Measurements from ENCODE around the gene WDFY4. TPM values are rescaled to one million over a fixed set of nuclear protein-coding genes. Genes with fewer than 3 reads are reported as not detected.
"Not testable (repeated sequence)": the region's sequence is repeated elsewhere in the genome, so short reads cannot be mapped to it uniquely, and the experiment has no call there.

WDFY4 gene, protein sequence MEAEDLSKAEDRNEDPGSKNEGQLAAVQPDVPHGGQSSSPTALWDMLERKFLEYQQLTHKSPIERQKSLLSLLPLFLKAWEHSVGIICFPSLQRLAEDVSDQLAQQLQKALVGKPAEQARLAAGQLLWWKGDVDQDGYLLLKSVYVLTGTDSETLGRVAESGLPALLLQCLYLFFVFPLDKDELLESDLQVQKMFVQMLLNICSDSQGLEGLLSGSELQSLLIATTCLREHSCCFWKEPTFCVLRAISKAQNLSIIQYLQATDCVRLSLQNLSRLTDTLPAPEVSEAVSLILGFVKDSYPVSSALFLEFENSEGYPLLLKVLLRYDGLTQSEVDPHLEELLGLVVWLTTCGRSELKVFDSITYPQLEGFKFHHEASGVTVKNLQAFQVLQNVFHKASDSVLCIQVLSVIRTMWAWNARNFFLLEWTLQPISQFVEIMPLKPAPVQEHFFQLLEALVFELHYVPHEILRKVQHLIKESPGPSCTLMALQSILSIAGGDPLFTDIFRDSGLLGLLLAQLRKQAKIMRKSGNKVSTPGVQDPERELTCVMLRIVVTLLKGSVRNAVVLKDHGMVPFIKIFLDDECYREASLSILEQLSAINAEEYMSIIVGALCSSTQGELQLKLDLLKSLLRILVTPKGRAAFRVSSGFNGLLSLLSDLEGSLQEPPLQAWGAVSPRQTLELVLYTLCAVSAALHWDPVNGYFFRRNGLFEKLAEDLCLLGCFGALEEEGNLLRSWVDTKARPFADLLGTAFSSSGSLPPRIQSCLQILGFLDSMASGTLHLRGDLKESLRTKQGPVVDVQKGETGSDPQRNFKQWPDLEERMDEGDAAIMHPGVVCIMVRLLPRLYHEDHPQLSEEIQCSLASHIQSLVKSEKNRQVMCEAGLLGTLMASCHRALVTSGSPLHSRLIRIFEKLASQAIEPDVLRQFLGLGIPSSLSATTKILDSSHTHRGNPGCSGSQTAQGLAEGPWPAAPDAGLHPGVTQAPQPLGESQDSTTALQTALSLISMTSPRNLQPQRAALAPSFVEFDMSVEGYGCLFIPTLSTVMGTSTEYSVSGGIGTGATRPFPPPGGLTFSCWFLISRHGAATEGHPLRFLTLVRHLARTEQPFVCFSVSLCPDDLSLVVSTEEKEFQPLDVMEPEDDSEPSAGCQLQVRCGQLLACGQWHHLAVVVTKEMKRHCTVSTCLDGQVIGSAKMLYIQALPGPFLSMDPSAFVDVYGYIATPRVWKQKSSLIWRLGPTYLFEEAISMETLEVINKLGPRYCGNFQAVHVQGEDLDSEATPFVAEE (N-terminal part only)
- total RNA-seq (1 to 10 TPM; 1.4 to 4.4 (median 2.6) TPM), polyA plus RNA-seq (0.57 TPM)
- long read RNA-seq, donor 1, partial matches to known transcripts = 1 of 2 reads
- long read RNA-seq, donor 1, other reads (novel, unspliced or antisense) = 1 of 2 reads
- long read RNA-seq, donor 2, partial matches to known transcripts = 0 of 1 reads
- long read RNA-seq, donor 2, other reads (novel, unspliced or antisense) = 1 of 1 reads
- long read RNA-seq, donor 3, partial matches to known transcripts = 2 of 3 reads
- long read RNA-seq, donor 3, other reads (novel, unspliced or antisense) = 1 of 3 reads
- long read RNA-seq, donor 4 = 0 reads

DNA sequence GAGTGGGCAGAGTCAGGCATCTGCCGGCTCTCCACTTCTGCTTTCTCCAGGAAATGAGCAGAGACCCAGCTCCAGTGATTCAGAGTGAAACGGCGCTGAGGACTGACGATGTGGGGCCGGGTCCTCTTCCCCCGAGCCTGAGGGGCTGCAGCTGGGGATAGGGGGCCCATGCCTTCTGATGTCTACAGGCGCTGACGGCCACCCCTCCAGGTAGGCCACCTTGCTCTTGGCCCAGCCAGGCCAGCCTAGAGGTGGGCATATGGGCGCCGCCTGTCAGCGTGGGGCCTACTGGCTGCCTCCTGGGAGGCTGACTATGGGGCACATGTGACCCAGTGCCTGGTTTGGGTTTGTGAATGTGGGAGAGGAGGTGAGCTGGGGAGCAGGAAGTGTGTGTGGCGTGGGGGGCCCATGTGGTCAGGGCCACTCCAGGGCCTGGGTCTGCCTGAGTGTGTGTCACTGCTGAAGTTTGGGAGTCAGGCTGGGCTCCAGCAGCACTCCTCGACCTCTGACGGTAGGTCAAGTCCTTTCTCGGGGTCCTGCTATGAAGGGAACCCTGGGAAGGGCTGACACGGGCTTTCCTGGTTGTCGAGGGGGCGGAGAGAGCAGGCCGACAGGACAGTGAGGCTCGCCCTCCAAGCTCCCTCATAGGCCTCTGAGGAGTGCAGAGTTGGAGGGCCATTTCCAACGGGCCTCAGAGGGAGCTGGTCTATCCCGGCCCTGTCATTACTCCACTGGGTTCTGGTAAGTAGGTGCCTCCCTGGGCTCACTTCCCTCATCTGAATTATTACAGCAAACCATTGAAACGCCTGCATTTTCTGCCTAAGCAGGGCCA is at the start of gene WDFY4:
TSS of gene WDFY4 (plus strand) at position 82 of the 832 bp plus-strand sequence. CDS start 24,860 bp downstream, outside the sequence.
- 76% methylated on average over 23 of the region's 23 CpGs for WGBS
- DNase-seq (peak in 2 of 3 donors; percentile 32 to 62), ATAC-seq (peak; percentile 71 to 75)
- no peaks in the 10 kb centered on the region for H3K4me1 ChIP-seq (ENCODE audit: control insufficient read depth, insufficient read depth, low read length)
- H3K27ac ChIP-seq (ENCODE audit: low read length) = no peak within 1 kb of the TSS
- intact Hi-C loops (cut with DNase I) = no loop called here
- H3K4me3 ChIP-seq (ENCODE audit: low read length) = no peak within 1 kb of the TSS
- H3K27me3 ChIP-seq (ENCODE audit: control insufficient read depth, insufficient read depth) = no peaks in the 10 kb centered on the region
- no peaks in the 10 kb centered on the region for H3K9me3 ChIP-seq (ENCODE audit: control insufficient read depth, low read length)

DNA sequence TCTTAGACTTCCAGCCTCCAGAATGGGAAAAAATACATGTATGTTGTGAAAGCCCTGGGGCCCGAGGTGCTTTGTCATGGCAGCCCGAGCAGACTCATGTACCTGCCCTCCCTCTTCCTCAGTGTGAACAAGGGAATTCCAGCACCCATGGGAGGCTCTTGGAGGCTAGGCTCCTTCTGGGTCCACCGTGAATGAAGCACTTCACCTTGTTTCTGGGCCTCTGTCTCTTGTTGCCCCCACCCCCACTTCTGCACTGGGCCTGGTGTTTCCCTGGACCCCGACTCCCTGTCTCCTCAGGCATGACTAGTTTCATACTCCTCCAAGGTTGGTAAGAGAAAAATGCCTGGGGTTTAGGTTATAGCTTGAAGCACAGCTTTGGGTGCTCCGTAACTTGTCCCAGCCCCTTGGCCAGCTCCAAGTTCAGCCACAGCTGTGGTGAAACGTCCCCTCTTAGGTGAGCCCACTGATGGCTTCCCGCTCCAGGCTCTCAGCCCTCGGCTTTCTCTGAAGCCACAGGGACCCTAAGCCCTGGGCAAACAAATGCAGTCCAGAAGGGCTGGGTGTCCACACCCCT is 49.6 kb upstream of the WDFY4 start:
- Histone ChIP-seq H3K27ac (ENCODE audit: low read length) (no peak overlapping the region), H3K4me3 (ENCODE audit: low read length) (no peak overlapping the region), H3K27me3 (ENCODE audit: control insufficient read depth, insufficient read depth) (no peaks in the 10 kb centered on the region), H3K4me1 (ENCODE audit: control insufficient read depth, insufficient read depth, low read length) (no peaks in the 10 kb centered on the region), H3K9me3 (ENCODE audit: control insufficient read depth, low read length) (no peaks in the 10 kb centered on the region)
- ATAC-seq (no peak), DNase-seq (no peak)
- intact Hi-C loops (cut with DNase I) = no loop called here
- 85% methylated on average over 8 of the region's 8 CpGs for WGBS

DNA sequence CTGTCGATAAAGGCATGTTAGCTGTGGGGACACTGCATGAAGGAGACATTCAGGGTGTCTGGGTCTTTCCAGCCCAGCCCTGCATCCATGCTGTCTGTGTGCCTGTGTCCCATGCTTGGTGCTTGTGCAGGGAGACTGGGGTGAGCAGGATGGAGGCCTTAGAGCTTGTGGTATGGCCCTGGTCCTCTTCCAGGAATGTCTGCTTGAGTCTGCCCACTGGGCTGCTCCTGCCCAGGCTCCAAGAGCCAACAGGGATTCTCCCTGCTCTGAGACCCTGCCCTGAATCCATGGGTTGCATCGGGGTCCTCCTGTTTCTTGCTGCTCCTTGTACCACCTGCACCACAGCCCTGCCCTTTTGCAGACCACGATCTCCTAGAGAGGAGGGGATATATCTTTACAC is 48.4 kb upstream of the WDFY4 start:
- Histone ChIP-seq H3K27ac (ENCODE audit: low read length) (no peak overlapping the region), H3K9me3 (ENCODE audit: control insufficient read depth, low read length) (no peaks in the 10 kb centered on the region), H3K4me1 (ENCODE audit: control insufficient read depth, insufficient read depth, low read length) (no peaks in the 10 kb centered on the region), H3K27me3 (ENCODE audit: control insufficient read depth, insufficient read depth) (no peaks in the 10 kb centered on the region), H3K4me3 (ENCODE audit: low read length) (no peak overlapping the region)
- DNase-seq = no peak
- WGBS = 71% methylated on average over 3 of the region's 3 CpGs
- intact Hi-C loops (cut with DNase I) = no loop called here
- no peak for ATAC-seq

DNA sequence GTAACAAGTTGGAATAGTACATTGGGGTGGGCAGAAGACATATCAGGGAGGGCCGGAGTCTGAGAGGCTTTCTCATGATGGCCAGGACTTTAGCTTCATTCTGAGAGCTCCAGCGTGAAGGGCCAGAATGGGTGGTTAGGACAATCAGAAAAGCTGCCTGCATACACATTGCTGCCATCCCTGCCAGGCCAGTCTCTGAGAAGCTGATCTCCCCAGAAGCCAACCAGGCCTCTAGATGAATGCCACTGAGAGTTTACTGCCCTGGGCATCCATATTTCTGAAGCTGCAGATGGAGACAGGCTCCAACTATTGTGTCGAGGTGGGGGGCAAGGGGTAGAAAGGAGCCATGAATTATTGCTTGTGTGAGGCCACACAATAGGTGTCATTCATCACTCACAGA is 47.8 kb upstream of the WDFY4 start:
- no peaks in the 10 kb centered on the region for H3K4me1 ChIP-seq (ENCODE audit: control insufficient read depth, insufficient read depth, low read length)
- DNase-seq (no peak), ATAC-seq (no peak)
- no peak overlapping the region for H3K4me3 ChIP-seq (ENCODE audit: low read length)
- WGBS = 88% methylated on average over 3 of the region's 3 CpGs
- H3K27me3 ChIP-seq (ENCODE audit: control insufficient read depth, insufficient read depth) = no peaks in the 10 kb centered on the region
- intact Hi-C loops (cut with DNase I) = no loop called here
- no peaks in the 10 kb centered on the region for H3K9me3 ChIP-seq (ENCODE audit: control insufficient read depth, low read length)
- H3K27ac ChIP-seq (ENCODE audit: low read length) = no peak overlapping the region

DNA sequence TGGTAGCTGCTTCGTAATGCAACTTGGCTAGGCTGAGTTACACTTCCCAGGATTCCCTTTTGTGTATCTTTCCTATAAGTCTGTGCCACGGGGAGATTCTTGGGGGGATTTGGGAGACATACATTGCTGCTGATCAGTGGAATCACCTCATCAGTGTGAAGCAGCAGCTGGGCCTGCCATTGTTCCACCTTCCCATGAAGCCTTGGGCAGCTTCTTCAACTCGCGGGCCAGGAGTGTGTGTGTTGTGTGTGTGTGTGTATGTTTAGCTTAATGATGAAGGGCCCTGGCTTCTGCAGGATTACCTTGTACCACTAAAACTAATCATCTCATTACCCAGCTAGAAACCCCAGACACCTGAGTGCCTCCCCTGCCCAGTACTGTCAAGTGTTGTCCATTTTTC is 46.5 kb upstream of the WDFY4 start:
- Histone ChIP-seq H3K4me3 (ENCODE audit: low read length) (no peak overlapping the region), H3K4me1 (ENCODE audit: control insufficient read depth, insufficient read depth, low read length) (no peaks in the 10 kb centered on the region), H3K27ac (ENCODE audit: low read length) (no peak overlapping the region), H3K9me3 (ENCODE audit: control insufficient read depth, low read length) (no peaks in the 10 kb centered on the region), H3K27me3 (ENCODE audit: control insufficient read depth, insufficient read depth) (no peaks in the 10 kb centered on the region)
- intact Hi-C loops (cut with DNase I) = no loop called here
- DNase-seq (no peak), ATAC-seq (no peak)
- WGBS = 92% methylated on average over 4 of the region's 4 CpGs

DNA sequence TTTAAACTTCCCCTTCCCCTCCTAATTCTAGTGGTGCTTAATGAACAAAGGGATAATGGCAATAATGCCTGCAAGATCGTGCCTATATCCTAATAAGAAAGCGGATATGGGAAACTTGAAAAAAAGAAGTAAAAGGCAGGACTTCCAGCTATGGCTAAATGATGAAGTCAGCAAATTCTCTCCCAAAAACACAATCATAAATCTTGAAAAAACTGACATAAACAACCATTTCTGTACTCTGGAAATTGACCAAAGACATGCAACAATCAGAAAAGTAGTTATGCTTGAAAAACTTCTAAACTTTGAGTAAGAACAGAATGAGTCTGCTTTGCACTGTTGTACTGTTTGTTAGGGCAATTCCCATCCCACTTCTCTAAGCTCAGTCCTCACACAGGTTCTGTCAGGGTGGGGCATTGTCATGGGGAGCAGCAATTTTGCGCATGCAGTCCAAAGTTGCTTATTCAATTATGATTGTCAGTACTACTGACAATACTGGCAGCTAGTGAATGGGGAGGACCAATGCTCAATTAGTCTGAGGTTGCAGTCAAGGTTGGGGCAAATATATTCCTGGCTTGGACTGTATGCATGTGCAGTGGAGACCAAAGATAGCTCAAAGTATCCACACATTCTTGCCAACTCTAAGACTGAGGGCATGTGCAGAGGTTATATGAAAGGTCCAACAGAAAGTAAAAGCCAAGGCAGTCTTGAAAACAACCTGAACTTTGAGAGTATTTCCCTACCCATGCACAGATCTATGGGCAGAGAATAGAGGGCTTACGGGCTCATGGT is 45.7 kb upstream of the WDFY4 start:
- Histone ChIP-seq H3K9me3 (ENCODE audit: control insufficient read depth, low read length) (no peaks in the 10 kb centered on the region), H3K27ac (ENCODE audit: low read length) (no peak overlapping the region), H3K4me1 (ENCODE audit: control insufficient read depth, insufficient read depth, low read length) (no peaks in the 10 kb centered on the region), H3K27me3 (ENCODE audit: control insufficient read depth, insufficient read depth) (no peaks in the 10 kb centered on the region), H3K4me3 (ENCODE audit: low read length) (no peak overlapping the region)
- ATAC-seq (no peak), DNase-seq (no peak)
- intact Hi-C loops (cut with DNase I) = no loop called here
- WGBS = 77% methylated on average over 4 of the region's 4 CpGs

DNA sequence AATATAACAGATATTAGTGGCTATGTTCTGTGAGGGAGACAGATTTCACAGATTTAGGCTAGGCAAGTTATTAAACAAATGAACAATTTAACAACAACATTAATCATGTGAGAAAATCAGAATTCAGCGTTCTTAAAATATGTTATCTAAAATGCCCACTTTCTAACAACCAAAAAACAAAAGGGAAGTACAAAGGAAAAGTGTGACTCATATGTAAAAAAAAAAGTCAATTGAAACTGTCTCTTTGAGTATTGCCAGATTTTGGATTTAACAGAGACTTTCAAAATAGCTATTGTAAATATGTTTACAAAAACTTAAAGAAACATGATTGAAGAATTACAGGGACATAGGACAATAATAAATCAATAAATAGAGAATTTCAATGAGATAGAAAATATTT is 45.0 kb upstream of the WDFY4 start:
- Histone ChIP-seq H3K9me3 (ENCODE audit: control insufficient read depth, low read length) (no peaks in the 10 kb centered on the region), H3K27ac (ENCODE audit: low read length) (no peak overlapping the region), H3K4me1 (ENCODE audit: control insufficient read depth, insufficient read depth, low read length) (no peaks in the 10 kb centered on the region), H3K27me3 (ENCODE audit: control insufficient read depth, insufficient read depth) (no peaks in the 10 kb centered on the region), H3K4me3 (ENCODE audit: low read length) (no peak overlapping the region)
- ATAC-seq (no peak), DNase-seq (no peak)
- 54% methylated on average over 1 of the region's 1 CpG for WGBS
- intact Hi-C loops (cut with DNase I) = no loop called here

DNA sequence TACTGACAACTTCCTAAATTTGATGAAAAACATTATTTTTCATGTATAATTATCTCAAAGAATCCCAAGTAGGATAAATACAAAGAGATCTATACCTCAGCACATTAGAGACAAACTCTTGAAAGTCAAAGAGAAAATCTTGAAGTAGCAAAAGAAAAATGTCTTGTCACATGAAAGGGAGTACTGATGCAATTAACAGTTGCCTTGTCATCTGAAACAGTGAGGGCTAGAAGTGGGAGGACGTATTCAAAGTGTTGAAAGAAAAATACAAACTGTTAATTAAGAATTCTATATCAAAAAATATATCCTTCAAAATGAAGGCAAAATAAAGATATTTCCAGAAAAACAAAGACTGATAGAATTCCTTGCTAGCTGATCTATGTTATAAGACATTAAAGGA is 44.3 kb upstream of the WDFY4 start:
- DNase-seq (no peak), ATAC-seq (no peak)
- Histone ChIP-seq H3K27ac (ENCODE audit: low read length) (no peak overlapping the region), H3K9me3 (ENCODE audit: control insufficient read depth, low read length) (no peaks in the 10 kb centered on the region), H3K4me3 (ENCODE audit: low read length) (no peak overlapping the region), H3K4me1 (ENCODE audit: control insufficient read depth, insufficient read depth, low read length) (no peaks in the 10 kb centered on the region), H3K27me3 (ENCODE audit: control insufficient read depth, insufficient read depth) (no peaks in the 10 kb centered on the region)
- intact Hi-C loops (cut with DNase I) = no loop called here
- WGBS = 63% methylated on average over 1 of the region's 1 CpG

DNA sequence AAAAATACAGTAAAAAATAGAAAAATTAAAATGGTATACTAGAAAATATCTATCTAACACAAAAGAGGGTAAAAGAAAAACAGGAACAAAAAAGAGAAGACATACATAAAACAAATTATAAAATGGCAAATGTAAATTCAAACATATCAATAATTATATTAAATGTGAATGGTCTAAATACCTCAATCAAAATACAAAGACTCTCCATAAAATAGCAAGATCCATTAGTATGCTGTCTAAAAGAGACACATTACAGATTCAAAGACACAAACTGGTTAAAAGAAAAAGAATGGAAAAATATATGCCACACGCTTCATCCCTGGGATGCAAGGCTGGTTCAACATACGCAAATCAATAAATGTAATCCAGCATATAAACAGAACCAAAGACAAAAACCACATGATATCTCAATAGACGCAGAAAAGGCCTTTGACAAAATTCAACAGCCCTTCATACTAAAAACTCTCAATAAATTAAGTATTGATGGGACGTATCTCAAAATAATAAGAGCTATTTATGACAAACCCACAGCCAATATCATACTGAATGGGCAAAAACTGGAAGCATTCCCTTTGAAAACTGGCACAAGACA is 43.5 kb upstream of the WDFY4 start:
- DNase-seq; H3K27me3 ChIP-seq (ENCODE audit: control insufficient read depth, insufficient read depth); H3K9me3 ChIP-seq (ENCODE audit: control insufficient read depth, low read length); H3K4me3 ChIP-seq (ENCODE audit: low read length); intact Hi-C loops (cut with DNase I); H3K27ac ChIP-seq (ENCODE audit: low read length); H3K4me1 ChIP-seq (ENCODE audit: control insufficient read depth, insufficient read depth, low read length); ATAC-seq: not testable (repeated sequence)
- 96% methylated on average over 4 of the region's 4 CpGs for WGBS
